ENCODE data around the gene AUTS2.

The AUTS2 gene

GRCh38 chr7:69764147-69764546 is 165.9 kb downstream of the AUTS2 start:
- peaks cover 20% of the 10 kb centered on the region for H3K4me1 Mint-ChIP-seq
- peaks cover 3% of the 10 kb centered on the region for H3K36me3 Mint-ChIP-seq (ENCODE audit: low read depth)
- no peaks in the 10 kb centered on the region for H3K27me3 Mint-ChIP-seq (ENCODE audit: low read depth)
- H3K27ac Mint-ChIP-seq = no peak overlapping the region
- H3K9me3 Mint-ChIP-seq = no peaks in the 10 kb centered on the region
- H3K4me3 Mint-ChIP-seq = no peak overlapping the region
- no peak for TF ChIP-seq CTCF (IDR thresholded peaks at IDR 0.05; ENCODE audit: unreplicated experiment in 3 of 3)

GRCh38 chr7:69764681-69765080 is 166.4 kb downstream of the AUTS2 start:
- no peaks in the 10 kb centered on the region for H3K27me3 Mint-ChIP-seq (ENCODE audit: low read depth)
- no peak overlapping the region for H3K4me3 Mint-ChIP-seq
- H3K36me3 Mint-ChIP-seq (ENCODE audit: low read depth) = peaks cover 3% of the 10 kb centered on the region
- peaks cover 26% of the 10 kb centered on the region for H3K4me1 Mint-ChIP-seq
- H3K27ac Mint-ChIP-seq = no peak overlapping the region
- no peaks in the 10 kb centered on the region for H3K9me3 Mint-ChIP-seq
- TF ChIP-seq CTCF (IDR thresholded peaks at IDR 0.05; ENCODE audit: unreplicated experiment in 3 of 3) = no peak

- Mint-ChIP-seq H3K4me1 (peaks cover 32% of the 10 kb centered on the region), H3K9me3 (no peaks in the 10 kb centered on the region), H3K27me3 (ENCODE audit: low read depth) (no peaks in the 10 kb centered on the region), H3K27ac (no peak overlapping the region), H3K4me3 (no peak overlapping the region), H3K36me3 (ENCODE audit: low read depth) (peaks cover 3% of the 10 kb centered on the region)
- no peak for TF ChIP-seq CTCF (IDR thresholded peaks at IDR 0.05; ENCODE audit: unreplicated experiment in 3 of 3)
These were observed 167.6 kb downstream of the AUTS2 start for GRCh38 chr7:69765879-69766278.

DNA sequence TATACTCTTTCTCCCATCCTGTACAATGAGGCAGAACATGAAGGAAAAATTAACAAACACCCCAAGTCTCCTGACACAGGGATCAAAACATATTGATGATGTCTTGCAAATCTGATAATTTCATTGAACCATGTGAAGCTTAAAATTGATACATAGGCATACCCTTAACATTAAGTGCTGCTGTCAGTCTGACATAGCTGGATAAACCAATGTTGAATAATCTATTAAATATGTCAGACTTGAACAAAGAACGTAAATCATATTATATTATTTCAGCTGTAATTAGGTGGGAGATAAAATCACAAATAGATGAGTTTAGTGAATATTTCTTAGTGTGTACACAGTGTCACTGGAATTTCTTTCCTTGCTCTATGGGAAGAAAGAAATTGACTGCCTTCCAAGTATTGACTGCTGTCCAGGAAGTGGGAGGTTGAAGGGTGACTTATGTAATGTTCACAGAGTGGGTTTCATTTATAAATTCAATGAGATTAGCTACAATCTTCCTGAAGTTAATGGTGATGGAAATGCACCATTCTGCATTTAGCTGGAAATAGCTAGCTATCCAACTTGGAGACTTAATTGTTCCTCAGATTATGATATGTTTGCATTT is 170.8 kb downstream of the AUTS2 start:
- Mint-ChIP-seq H3K4me3 (no peak overlapping the region), H3K27ac (no peak overlapping the region)
- TF ChIP-seq CTCF (IDR thresholded peaks at IDR 0.05; ENCODE audit: unreplicated experiment in 3 of 3) = no peak

GRCh38 chr7:69769826-69770225 is 171.6 kb downstream of the AUTS2 start:
- Mint-ChIP-seq H3K36me3 (ENCODE audit: low read depth) (peaks cover 3% of the 10 kb centered on the region), H3K27me3 (ENCODE audit: low read depth) (no peaks in the 10 kb centered on the region), H3K27ac (peak overlapping the region in 1 of 3 experiments; percentile 11), H3K4me3 (no peak overlapping the region), H3K9me3 (no peaks in the 10 kb centered on the region), H3K4me1 (peaks cover 40% of the 10 kb centered on the region)
- TF ChIP-seq CTCF (IDR thresholded peaks at IDR 0.05; ENCODE audit: unreplicated experiment in 3 of 3) = no peak

More for the DNA sequence above, 170.8 kb downstream of the AUTS2 start:
- Mint-ChIP-seq H3K27me3 (ENCODE audit: low read depth) (no peaks in the 10 kb centered on the region), H3K4me1 (peaks cover 45% of the 10 kb centered on the region), H3K36me3 (ENCODE audit: low read depth) (peaks cover 3% of the 10 kb centered on the region), H3K9me3 (no peaks in the 10 kb centered on the region)

- peaks cover 3% of the 10 kb centered on the region for H3K36me3 Mint-ChIP-seq (ENCODE audit: low read depth)
- H3K27ac Mint-ChIP-seq = no peak overlapping the region
- peaks cover 45% of the 10 kb centered on the region for H3K4me1 Mint-ChIP-seq
- H3K4me3 Mint-ChIP-seq = no peak overlapping the region
- TF ChIP-seq CTCF (IDR thresholded peaks at IDR 0.05; ENCODE audit: unreplicated experiment in 3 of 3) = no peak
- H3K27me3 Mint-ChIP-seq (ENCODE audit: low read depth) = no peaks in the 10 kb centered on the region
- H3K9me3 Mint-ChIP-seq = no peaks in the 10 kb centered on the region
These were observed 172.3 kb downstream of the AUTS2 start for GRCh38 chr7:69770613-69771012.
